ENCODE measurements around the gene GSTT2. TPM values are rescaled to one million over a fixed set of nuclear protein-coding genes. Genes with fewer than 3 reads are reported as not detected.
"Not testable (repeated sequence)": the region's sequence is repeated elsewhere in the genome, so short reads cannot be mapped to it uniquely, and the experiment has no call there.

The GSTT2 gene
- polyA plus RNA-seq (2011; rRNA removed) (not detected in 2 replicates), polyA plus RNA-seq (2017; fragmentation: RNase III; extraction: RNeasy Plus Mini Kit Qiagen cat#74134 plus additional on column Dnase treatment) (0.13 to 0.17 TPM (median 0.14 TPM) in 3 replicates), polyA minus RNA-seq (2011; rRNA and poly(A)+ RNA removed) (not detected in 2 replicates)
- polyA plus RNA-seq (2012; cell fraction: cytosol; rRNA removed), result 0.09 and 0.22 TPM in 2 replicates
- 0.26 TPM in 1 of 2 replicates, not detected in the other for polyA plus RNA-seq (2012; cell fraction: nucleus; rRNA removed)

GRCh38 chr22:23979557-23980240, at the start of gene GSTT2:
Gene GSTT2, plus strand, starts transcription at chr22:23980134.
- H3K27ac ChIP-seq; H3K4me1 ChIP-seq; FAIRE-seq; DNase-seq (ENCODE audit: low read depth in 1 of 2, low spot score in 1 of 2); POLR2A ChIA-PET; H3K4me2 ChIP-seq; H3K4me3 ChIP-seq; H3K9me3 ChIP-seq; CTCF ChIA-PET: not testable (repeated sequence)
- no CpG with 5 or more reads among the region's 41 CpGs for WGBS (ENCODE audit: missing lambda C conversion rate)
- peak in 1 of 2 experiments; percentile 10; a peak in 1 of 6 replicates for ATAC-seq

- no peak for FAIRE-seq
- Histone ChIP-seq H3K4me3 (no peak overlapping the region), H3K9me3 (no peaks in the 10 kb centered on the region), H3K4me2 (no peak overlapping the region), H3K4me1 (no peaks in the 10 kb centered on the region), H3K27ac (no peak overlapping the region)
- no peak for ATAC-seq
- TF ChIP-seq MAFK (IDR thresholded peaks at IDR 0.05; ENCODE audit: partially characterized antibody) (no peak), ZFP36 (IDR thresholded peaks at IDR 0.05; ENCODE audit: borderline replicate concordance, partially characterized antibody) (no peak), MYC (IDR thresholded peaks at IDR 0.05; ENCODE audit: borderline replicate concordance, low read length) (no peak), SREBF2 (IDR thresholded peaks at IDR 0.05) (no peak), E2F6 (IDR thresholded peaks at IDR 0.05; ENCODE audit: borderline replicate concordance, low read depth) (no peak), ESRRA (IDR thresholded peaks at IDR 0.05; ENCODE audit: borderline replicate concordance, low read length) (no peak), TP53 (CRISPR knock-in tag; IDR thresholded peaks at IDR 0.05) (no peak)
- 75% methylated on average over 5 of the region's 5 CpGs for WGBS (ENCODE audit: missing lambda C conversion rate)
- CTCF ChIA-PET, result interaction anchor here (0.9 to 1.0 kb wide), 2 partner anchors 9 to 42 kb away, joined by 3 read pairs; no protein-coding TSS in a partner anchor
- no peak for DNase-seq (ENCODE audit: low read depth in 1 of 2, low spot score in 1 of 2)
- POLR2A ChIA-PET, result interaction anchor here (0.7 kb wide), 1 partner anchor 44 kb away, joined by 3 read pairs; the partner anchor contains the start of gene MIF
Measured at GRCh38 chr22:23938328-23939016, 41.5 kb upstream of the GSTT2 start.

GRCh38 chr22:23939017-23939357, 40.9 kb upstream of the GSTT2 start:
- H3K27ac ChIP-seq, result no peak overlapping the region
- DNase-seq (ENCODE audit: low read depth in 1 of 2, low spot score in 1 of 2) (no peak), ATAC-seq (no peak), FAIRE-seq (no peak)
- POLR2A ChIA-PET, result interaction anchor here (0.7 kb wide), 1 partner anchor 44 kb away, joined by 3 read pairs; the partner anchor contains the start of gene MIF
- H3K9me3 ChIP-seq, result no peaks in the 10 kb centered on the region
- 82% methylated on average over 3 of the region's 3 CpGs for WGBS (ENCODE audit: missing lambda C conversion rate)
- H3K4me1 ChIP-seq, result no peaks in the 10 kb centered on the region
- H3K4me3 ChIP-seq, result no peak overlapping the region
- CTCF ChIA-PET, result interaction anchor here (0.9 to 1.0 kb wide), 2 partner anchors 9 to 42 kb away, joined by 3 read pairs; no protein-coding TSS in a partner anchor
- TF ChIP-seq CHD4 (IDR thresholded peaks at IDR 0.05; ENCODE audit: borderline replicate concordance) (no peak), EHF (CRISPR knock-in tag; IDR thresholded peaks at IDR 0.05) (no peak), ATOH8 (CRISPR knock-in tag; IDR thresholded peaks at IDR 0.05; ENCODE audit: low read depth) (no peak), USF2 (IDR thresholded peaks at IDR 0.05) (no peak), E2F6 (IDR thresholded peaks at IDR 0.05; ENCODE audit: borderline replicate concordance, low read depth) (no peak), CBX8 (IDR thresholded peaks at IDR 0.05) (no peak), RARB (CRISPR knock-in tag; IDR thresholded peaks at IDR 0.05) (no peak), HES2 (IDR thresholded peaks at IDR 0.05) (no peak), ZNF302 (CRISPR knock-in tag; IDR thresholded peaks at IDR 0.05) (no peak), PHF8 (IDR thresholded peaks at IDR 0.05; ENCODE audit: borderline replicate concordance, low read depth) (no peak), HMGXB4 (CRISPR knock-in tag; IDR thresholded peaks at IDR 0.05; ENCODE audit: borderline replicate concordance) (no peak), JUNB (IDR thresholded peaks at IDR 0.05) (no peak), MAZ (IDR thresholded peaks at IDR 0.05; ENCODE audit: borderline replicate concordance, low read depth, low read length) (no peak), HOXA7 (CRISPR knock-in tag; IDR thresholded peaks at IDR 0.05) (no peak), TFCP2L1 (CRISPR knock-in tag; IDR thresholded peaks at IDR 0.05) (no peak), FOSB (CRISPR knock-in tag; IDR thresholded peaks at IDR 0.05) (no peak), ZSCAN20 (CRISPR knock-in tag; IDR thresholded peaks at IDR 0.05) (no peak)
- H3K4me2 ChIP-seq, result no peak overlapping the region

GRCh38 chr22:23940166-23940565, 39.8 kb upstream of the GSTT2 start:
- H3K27ac ChIP-seq; DNase-seq (ENCODE audit: low read depth in 1 of 2, low spot score in 1 of 2); CTCF ChIA-PET; FAIRE-seq; H3K4me2 ChIP-seq; POLR2A ChIA-PET; H3K4me3 ChIP-seq; H3K4me1 ChIP-seq; H3K9me3 ChIP-seq: not testable (repeated sequence)
- peak; percentile 66 to 67 for ATAC-seq
- 37% methylated on average over 6 of the region's 14 CpGs for WGBS (ENCODE audit: missing lambda C conversion rate)
